ENCODE data around the gene UNC13D. TPM values are rescaled to one million over a fixed set of nuclear protein-coding genes. Genes with fewer than 3 reads are reported as not detected.

UNC13D gene
- total and polyA plus RNA-seq, 9 of the 15 experiments (the other 6 are each of a cell fraction or from before 2014, with no cell fraction given) = 0.86 to 244 (median 69.2) TPM

DNA sequence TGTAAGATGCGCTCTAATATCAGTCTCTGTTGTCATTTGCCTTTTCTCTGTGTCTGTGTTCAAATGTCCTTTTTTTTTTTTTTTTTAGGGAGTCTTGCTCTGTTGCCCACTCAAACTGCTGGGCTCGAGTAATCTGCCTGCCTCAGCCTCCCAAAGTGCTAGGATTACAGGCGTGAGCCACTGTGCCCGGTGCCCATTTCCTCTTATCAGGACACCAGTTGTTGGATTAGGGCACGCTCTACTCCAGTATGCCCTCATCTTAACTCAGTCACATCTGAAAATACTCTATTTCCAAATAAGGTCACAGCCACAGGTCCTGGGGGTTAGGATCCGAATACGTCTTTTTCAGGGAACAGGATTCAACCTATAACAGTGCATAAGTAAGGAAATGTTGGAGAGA lies 36.1 kb upstream of the UNC13D start:
- Histone ChIP-seq H3K4me3 (no peak overlapping the region), H3K9me3 (replicated peaks; ENCODE audit: control insufficient read depth, insufficient read depth, low read depth, low read length) (no peaks in the 10 kb centered on the region), H3K9ac (ENCODE audit: insufficient read depth in 1 of 2, low read depth in 2 of 2, low read length in 2 of 2) (peak overlapping the region in 1 of 2 experiments; percentile 28; a peak in 1 of 4 replicates), H3K27ac (ENCODE audit: extremely low read depth, low read depth, low read length) (no peak overlapping the region), H3K9me1 (ENCODE audit: control insufficient read depth, insufficient read depth, low read length) (no peaks in the 10 kb centered on the region), H4K20me1 (replicated peaks; ENCODE audit: control insufficient read depth, insufficient read depth, low read length) (no peaks in the 10 kb centered on the region), H2AFZ (ENCODE audit: low read depth, low read length) (no peak overlapping the region), H3K79me2 (ENCODE audit: control insufficient read depth, insufficient read depth, low read length) (no peaks in the 10 kb centered on the region), H3K36me3 (ENCODE audit: control insufficient read depth, insufficient read depth, low read length) (no peaks in the 10 kb centered on the region), H3K4me1 (replicated peaks in 1 of 2; ENCODE audit: control insufficient read depth in 2 of 2, insufficient read depth in 2 of 2, low read length in 2 of 2) (peaks cover 3 to 46% of the 10 kb centered on the region in 2 experiments; a peak in 4 of 5 replicates), H3K27me3 (ENCODE audit: control insufficient read depth in 2 of 2, insufficient read depth in 2 of 2, low read length in 2 of 2) (no peaks in the 10 kb centered on the region), H3K4me2 (ENCODE audit: insufficient read depth, low read length) (no peak overlapping the region)
- DNase-seq (ENCODE audit: extremely low read depth in 1 of 4, low spot score in 3 of 4) (no peak), ATAC-seq (no peak), FAIRE-seq (no peak)
- ChIA-PET CTCF (ENCODE audit: low intra/inter-chr PET ratio) (no interaction called here), POLR2A (interaction anchor here (1.1 to 15.8 kb wide), 3 partner anchors 13 to 100 kb away, joined by 3 to 169 read pairs (median 3); partner anchors contain the start of gene TRIM65)
- WGBS (ENCODE audit: insufficient coverage, low coverage, missing lambda C conversion rate) = 67% methylated on average over 7 of the region's 7 CpGs
- TF ChIP-seq SNAPC5 (CRISPR knock-in tag; IDR thresholded peaks at IDR 0.05) (no peak), SMC3 (conservative IDR thresholded peaks at IDR 0.05; ENCODE audit: insufficient read depth, low read depth, low read length) (no peak), PHF21A (IDR thresholded peaks at IDR 0.05; ENCODE audit: borderline replicate concordance, low read depth) (no peak), HMBOX1 (IDR thresholded peaks at IDR 0.05) (no peak), NR2C1 (IDR thresholded peaks at IDR 0.05) (no peak), NR2C1 (tag; IDR thresholded peaks at IDR 0.05) (no peak), TFAM (CRISPR knock-in tag; conservative IDR thresholded peaks at IDR 0.05) (no peak), CBFA2T3 (IDR thresholded peaks at IDR 0.05) (no peak), FOXK2 (conservative IDR thresholded peaks at IDR 0.05 in 1 of 2, IDR thresholded peaks at IDR 0.05 in 1 of 2; ENCODE audit: low read depth in 2 of 2) (no peak), BRD9 (IDR thresholded peaks at IDR 0.05; ENCODE audit: low read depth, partially characterized antibody) (no peak), CEBPB (tag; IDR thresholded peaks at IDR 0.05) (no peak), ZNF764 (CRISPR knock-in tag; IDR thresholded peaks at IDR 0.05; ENCODE audit: low read depth) (no peak)
- in situ Hi-C loops (cut with MboI) (no loop called here), intact Hi-C loops (cut with micrococcal nuclease) (no loop called here)
- no TSS peak for BruUV-seq (replicated peaks)
